ENCODE data around the gene PIEZO1.

- TF ChIP-seq CTCF (IDR thresholded peaks at IDR 0.05) = no peak
- TF ChIP-seq POLR2A (IDR thresholded peaks at IDR 0.05) = no peak
These were observed 5.4 kb downstream of the PIEZO1 start for GRCh38 chr16:88779406-88780141.

Data from lower leg skin (tissue), 3 donors.